Measurements from ENCODE around the gene ATXN7L3B.

- TF ChIP-seq CTCF (IDR thresholded peaks at IDR 0.05; ENCODE audit: poor library complexity) (no peak), EZH2phosphoT487 (IDR thresholded peaks at IDR 0.05; ENCODE audit: low read depth, severe bottlenecking, unreplicated experiment) (no peak), EZH2 (IDR thresholded peaks at IDR 0.05; ENCODE audit: borderline replicate concordance) (no peak)
Measured at GRCh38 chr12:74578486-74578885, 40.9 kb downstream of the ATXN7L3B start.
